RWPE1 (cell line): ENCODE data around the gene ZNF646.
A peak's percentile ranks its signal among the peaks of the same experiment; 100 is the strongest.

ENCODE experiments used
- CTCF ChIA-PET: fragments of 350-600 bp; sonication (Branson Sonifier 250); formaldehyde crosslinking; extraction: SDS; loops from one replicate; lab custom pipeline; 2021; lab: Yijun Ruan, JAX
- POLR2A ChIA-PET: fragments of 400-600 bp; formaldehyde crosslinking; extraction: SDS; loops from one replicate; lab custom pipeline; 2020; ENCODE audit warnings: antibody characterized with exemption; ENCODE audit not compliant: low non-redundant PET; lab: Yijun Ruan, JAX
- DNase-seq: peaks from one replicate; pipeline ENCODE4 v3.0.0; 2012; ENCODE audit warnings: low spot score
- H3K27ac ChIP-seq: fragments of 450-650 bp; 2 replicates; pipeline ENCODE4 v1.5.1; 2017
- CTCF ChIP-seq: fragments of 450-650 bp; conservative IDR thresholded peaks from 2 replicates; pipeline ENCODE4 v1.5.1; 2017; ENCODE audit warnings: low read depth, mild to moderate bottlenecking

Gene ZNF646

GRCh38 chr16:31082368-31083045, 8.3 kb downstream of the ZNF646 start:
- ChIA-PET CTCF (no interaction called here), POLR2A (no interaction called here)
- DNase-seq, result no peak
- TF ChIP-seq CTCF, result no peak
- peak overlapping the region; percentile 67 for H3K27ac ChIP-seq

- DNase-seq, result no peak
- TF ChIP-seq CTCF, result no peak
- H3K27ac ChIP-seq, result peak overlapping the region; percentile 67
- ChIA-PET CTCF (interaction anchor here (0.8 kb wide), 2 partner anchors 97 to 100 kb away, joined by 3 read pairs; no protein-coding TSS in a partner anchor), POLR2A (no interaction called here)
These were observed 8.9 kb downstream of the ZNF646 start for GRCh38 chr16:31083081-31083480.

GRCh38 chr16:31083556-31083955, 9.3 kb downstream of the ZNF646 start:
- TF ChIP-seq CTCF, result no peak
- DNase-seq, result no peak
- peak overlapping the region; percentile 67 for H3K27ac ChIP-seq
- ChIA-PET CTCF (interaction anchor here (0.6 to 0.8 kb wide), 3 partner anchors 54 to 101 kb away, joined by 3 read pairs; no protein-coding TSS in a partner anchor), POLR2A (interaction anchor here (1.1 kb wide), 1 partner anchor 9 kb away, joined by 3 read pairs; the partner anchor contains the start of genes ZNF646 and ZNF668)

- ChIA-PET POLR2A (interaction anchor here (1.1 kb wide), 1 partner anchor 10 kb away, joined by 3 read pairs; the partner anchor contains the start of genes ZNF646 and ZNF668), CTCF (interaction anchor here (0.6 to 0.8 kb wide), 2 partner anchors 54 to 101 kb away, joined by 3 read pairs; no protein-coding TSS in a partner anchor)
- no peak for DNase-seq
- peak overlapping the region; percentile 67 for H3K27ac ChIP-seq
- no peak for TF ChIP-seq CTCF
These were observed 9.8 kb downstream of the ZNF646 start for GRCh38 chr16:31083981-31084380.

GRCh38 chr16:31084584-31085302, 10.5 kb downstream of the ZNF646 start:
- TF ChIP-seq CTCF, result no peak
- POLR2A ChIA-PET, result interaction anchor here (1.1 kb wide), 1 partner anchor 11 kb away, joined by 3 read pairs; the partner anchor contains the start of genes ZNF646 and ZNF668
- peak overlapping the region; percentile 67 for H3K27ac ChIP-seq
- CTCF ChIA-PET, result no interaction called here
- DNase-seq, result no peak

- DNase-seq, result no peak
- peak overlapping the region; percentile 67 for H3K27ac ChIP-seq
- TF ChIP-seq CTCF, result no peak
- POLR2A ChIA-PET, result no interaction called here
- CTCF ChIA-PET, result no interaction called here
These were observed 11.2 kb downstream of the ZNF646 start for GRCh38 chr16:31085411-31085810.
